ENCODE measurements around the gene MRPL55.

DNA sequence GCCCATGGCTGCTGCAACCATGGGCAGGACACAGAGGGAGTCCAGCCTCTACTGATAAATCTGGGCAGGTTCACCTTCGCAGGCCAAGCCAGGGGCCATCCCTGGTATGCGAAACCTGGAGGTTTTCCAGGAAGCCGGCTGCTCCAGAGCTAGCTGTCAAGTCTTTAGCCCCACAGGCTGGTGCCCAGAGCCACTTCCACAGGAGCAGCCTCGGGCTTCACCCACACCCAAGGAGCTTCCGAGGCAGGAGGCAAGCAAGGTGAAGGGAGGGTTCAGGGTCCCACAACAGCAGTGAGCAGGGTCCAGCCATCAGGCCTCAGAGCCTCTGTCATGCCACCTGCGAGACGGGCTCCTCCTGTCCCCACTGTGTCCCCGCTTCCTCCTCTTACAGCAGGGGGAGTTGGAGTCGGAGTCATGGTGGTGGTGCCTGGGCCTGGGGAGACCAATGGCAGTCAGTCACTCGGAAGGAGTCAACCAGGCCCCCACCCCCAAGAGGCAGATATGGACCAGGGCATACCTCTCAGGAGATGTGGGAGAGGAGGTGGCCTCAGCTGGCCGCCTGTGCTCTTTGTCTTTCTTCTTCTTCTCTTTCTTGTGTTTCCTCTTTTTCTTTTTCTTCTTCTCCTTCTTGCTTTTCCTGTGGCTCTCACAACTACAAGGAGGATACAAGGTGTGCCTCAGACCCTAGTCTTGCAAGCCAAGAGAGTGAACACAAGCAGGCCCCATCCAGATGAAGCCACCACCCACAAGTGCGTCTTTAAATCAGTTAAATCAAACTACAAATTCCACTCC lies 8.1 kb downstream of the MRPL55 start:
- TF ChIP-seq, protein P1, sequence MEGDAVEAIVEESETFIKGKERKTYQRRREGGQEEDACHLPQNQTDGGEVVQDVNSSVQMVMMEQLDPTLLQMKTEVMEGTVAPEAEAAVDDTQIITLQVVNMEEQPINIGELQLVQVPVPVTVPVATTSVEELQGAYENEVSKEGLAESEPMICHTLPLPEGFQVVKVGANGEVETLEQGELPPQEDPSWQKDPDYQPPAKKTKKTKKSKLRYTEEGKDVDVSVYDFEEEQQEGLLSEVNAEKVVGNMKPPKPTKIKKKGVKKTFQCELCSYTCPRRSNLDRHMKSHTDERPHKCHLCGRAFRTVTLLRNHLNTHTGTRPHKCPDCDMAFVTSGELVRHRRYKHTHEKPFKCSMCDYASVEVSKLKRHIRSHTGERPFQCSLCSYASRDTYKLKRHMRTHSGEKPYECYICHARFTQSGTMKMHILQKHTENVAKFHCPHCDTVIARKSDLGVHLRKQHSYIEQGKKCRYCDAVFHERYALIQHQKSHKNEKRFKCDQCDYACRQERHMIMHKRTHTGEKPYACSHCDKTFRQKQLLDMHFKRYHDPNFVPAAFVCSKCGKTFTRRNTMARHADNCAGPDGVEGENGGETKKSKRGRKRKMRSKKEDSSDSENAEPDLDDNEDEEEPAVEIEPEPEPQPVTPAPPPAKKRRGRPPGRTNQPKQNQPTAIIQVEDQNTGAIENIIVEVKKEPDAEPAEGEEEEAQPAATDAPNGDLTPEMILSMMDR (IDR thresholded peaks at IDR 0.05 in 4 of 5, conservative IDR thresholded peaks at IDR 0.05 in 1 of 5): no peak
- no peak for TF ChIP-seq POLR2A (IDR thresholded peaks at IDR 0.05)
